SW480 (cell line): ENCODE data around the gene CCDC127.
"Not testable (repeated sequence)": the region's sequence is repeated elsewhere in the genome, so short reads cannot be mapped to it uniquely, and the experiment has no call there.

Source experiments
- DNase-seq: peaks from one replicate; pipeline ENCODE4 v3.0.0-alpha.2; 2016; ENCODE audit warnings: low spot score

The CCDC127 gene

DNA sequence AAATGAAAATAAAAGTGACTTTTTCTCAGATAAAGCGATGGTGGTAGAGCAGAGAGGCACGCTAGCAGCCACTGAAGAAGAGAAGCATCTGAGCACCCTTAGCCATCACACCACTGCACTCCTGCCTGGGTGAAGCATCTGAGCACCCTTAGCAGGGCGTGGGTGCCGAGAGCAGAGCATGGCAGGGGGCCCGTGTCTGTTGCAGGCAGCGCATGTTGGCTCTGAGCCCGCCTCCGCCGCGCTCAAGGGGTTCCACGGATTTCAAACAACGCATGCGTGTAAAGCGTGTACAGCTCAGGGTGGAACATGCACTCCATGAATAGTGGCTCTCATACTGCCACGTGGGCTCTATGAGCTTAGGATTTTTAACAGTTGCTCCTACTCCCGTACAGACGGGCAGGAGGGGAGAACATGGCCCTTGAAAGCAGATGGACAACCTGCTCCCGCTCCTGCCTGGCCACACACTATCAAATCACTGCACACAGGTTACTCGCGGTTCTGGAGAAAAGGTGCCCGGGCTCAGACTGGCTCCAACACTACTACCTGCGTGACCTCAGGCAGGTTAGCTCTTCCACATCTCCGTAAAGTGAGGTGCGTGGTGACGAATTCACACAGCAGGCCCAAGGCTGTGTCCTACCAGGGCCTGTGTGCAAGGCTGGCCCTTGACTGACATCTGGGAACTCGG lies 14.6 kb downstream of the CCDC127 start:
- no peak for DNase-seq

DNA sequence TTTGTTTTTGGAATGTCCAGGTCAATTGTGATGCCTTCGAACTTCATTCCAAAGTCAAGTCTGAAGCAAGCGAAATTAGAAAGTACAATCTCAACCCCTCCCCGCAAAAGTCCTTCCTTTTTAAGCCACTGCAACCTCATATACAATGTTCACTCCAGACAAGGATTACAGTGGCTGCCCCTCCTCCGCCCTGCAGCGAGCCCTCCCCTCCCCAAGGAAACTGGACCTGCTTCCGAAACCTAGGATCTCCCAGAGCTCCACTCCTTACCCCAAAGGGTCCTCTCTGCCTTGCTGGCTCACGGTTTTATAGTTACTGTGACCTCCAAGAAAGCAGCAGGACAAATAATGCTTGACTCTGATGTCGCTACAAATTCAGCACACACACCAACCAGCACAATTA lies 16.3 kb downstream of the CCDC127 start:
- no peak for DNase-seq

DNA sequence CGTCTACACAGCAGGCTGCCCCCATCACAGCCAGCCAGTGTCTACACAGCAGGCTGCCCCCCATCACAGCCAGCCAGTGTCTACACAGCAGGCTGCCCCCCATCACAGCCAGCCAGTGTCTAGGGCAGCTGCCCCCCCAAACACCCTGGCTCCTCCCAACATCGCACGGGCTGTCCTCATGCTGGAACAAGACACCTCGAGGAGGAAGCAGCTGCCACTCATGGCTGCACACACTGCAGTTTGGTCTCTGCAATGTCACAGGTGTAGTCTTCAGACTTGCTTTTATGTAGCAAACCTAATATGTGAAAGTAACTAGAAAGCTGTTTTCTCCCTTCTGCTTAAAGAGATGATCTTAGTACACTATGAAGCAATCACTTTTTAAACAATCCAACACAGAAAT lies 17.0 kb downstream of the CCDC127 start:
- no peak for DNase-seq

DNA sequence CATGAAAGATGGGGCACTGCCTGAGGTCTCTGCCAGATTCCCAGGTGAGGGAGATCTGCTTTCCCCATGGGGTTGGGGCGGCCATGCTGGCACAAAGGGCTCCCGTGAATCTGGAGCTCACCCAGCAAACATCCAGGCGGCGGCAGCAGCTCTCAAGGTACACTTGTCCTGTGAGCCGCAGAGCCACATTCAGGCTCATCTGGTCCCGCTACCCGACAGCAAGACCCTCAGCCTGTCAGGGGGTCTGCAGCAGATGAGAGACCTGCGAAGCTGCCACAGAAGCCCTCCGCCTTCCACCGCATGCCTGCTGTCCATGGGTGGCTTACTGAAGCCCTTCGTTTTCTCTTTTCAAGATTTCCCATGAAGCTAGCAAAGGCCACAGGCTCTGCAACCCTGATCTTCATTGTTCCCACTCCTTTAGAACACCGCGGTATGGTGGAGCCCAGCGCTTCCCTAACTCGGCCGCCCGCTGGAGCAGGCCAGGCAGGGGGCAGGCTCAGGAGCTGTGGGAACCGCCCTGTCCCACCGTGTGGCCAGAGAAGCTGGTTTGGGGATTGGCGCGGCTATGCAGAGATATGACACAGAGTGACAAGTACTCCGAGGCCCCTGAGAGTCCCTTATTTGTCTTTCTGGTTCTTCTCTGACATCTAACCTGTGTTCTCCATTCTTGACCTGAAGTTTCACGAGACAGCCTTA lies 17.9 kb downstream of the CCDC127 start:
- no peak for DNase-seq

DNA sequence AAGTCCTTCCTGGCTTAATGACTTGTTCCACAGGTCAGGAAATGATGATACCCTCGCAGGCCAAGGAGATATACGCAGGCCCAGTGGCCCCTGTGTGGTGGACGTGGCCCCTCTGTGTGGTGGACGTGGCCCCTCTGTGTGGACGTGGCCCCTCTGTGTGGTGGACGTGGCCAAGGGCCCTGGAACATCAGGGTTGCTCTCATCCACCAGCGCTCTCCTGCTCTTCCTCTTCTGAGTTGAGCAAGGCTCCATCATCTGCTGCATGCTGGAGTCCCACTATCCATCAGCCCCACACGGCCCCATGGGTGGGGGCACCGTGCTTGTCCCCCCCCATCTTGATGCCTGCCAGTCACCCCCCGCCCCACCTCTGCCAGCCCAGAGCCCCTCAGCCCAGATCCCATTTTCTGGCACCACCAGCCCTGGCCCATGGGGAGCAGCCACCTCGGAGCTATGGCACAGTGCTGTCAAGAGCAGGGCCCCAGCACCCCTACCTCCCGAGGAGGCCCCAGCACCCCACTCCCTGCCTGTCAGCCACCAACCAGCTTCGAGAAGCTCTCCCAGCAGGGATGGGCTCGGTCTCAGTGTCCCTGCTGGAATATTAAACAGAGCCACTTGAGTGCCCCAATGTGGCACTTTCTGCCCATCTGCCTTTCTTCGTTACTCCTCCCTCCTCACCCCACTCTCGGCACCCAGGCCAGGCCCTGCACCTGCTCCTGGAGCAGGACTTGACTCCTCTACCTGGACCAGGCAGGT lies 18.6 kb downstream of the CCDC127 start:
- DNase-seq = no peak

DNA sequence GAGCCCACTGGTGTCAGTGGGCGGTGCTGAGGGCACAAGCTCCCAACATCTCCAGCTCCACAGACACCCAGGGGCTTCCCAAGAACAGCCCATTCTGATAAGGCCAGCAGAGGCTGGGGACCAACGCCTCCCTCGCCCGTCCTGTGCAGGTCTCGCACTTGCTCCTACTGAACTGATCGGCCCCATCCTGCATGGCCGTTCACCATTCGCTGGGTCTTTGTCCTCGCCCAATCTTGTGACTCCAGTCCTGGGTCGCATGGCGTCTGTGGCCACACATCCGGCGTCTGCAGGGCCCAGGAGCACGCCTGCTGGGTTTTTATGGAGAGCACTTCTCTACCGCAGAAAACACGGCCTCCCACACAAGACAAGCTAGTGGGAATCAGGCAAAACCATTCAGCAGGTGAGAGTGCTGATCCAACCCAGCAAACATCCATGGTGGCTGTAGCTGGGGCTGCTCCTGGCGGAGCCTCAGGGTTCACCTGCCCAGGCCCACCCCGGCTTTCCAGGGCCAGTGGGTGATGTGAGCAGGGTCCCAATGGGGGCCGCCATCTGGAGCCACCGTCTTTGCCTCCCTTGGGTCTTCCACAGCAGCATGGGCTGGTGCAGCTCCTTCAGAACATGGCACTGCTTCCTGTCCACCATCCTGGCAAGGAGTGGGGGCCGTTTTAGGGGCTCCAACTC lies 19.3 kb downstream of the CCDC127 start:
- DNase-seq = no peak

DNA sequence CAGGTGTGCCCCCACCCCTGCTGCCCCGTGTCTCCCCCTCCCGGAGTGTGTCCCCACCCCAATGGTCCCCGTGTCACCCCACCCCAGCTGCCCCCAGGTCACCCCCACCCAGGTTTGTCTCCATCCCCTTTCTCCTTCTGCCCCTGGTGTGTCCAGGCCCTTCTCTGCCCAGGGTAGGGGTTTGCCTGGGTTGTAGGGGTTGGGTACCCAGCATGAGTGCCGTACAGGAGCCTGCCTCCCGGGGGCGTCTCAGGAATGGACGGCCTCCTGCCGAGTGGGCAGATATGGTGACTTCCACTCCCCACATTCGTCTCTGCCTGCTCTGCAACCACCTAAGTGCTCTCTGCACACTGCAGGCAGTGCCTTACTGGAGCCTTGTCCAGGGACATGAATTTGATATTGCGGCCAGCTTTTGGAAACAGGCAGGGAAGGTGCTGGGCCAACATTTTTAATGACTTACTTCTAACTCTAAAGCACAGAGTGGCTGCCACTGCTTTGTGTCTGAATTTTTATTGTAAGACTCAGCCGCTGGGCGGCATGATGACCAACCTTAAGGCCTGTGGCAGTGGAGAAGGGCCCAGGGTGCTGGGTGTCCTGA lies 20.0 kb downstream of the CCDC127 start:
- no peak for DNase-seq

DNA sequence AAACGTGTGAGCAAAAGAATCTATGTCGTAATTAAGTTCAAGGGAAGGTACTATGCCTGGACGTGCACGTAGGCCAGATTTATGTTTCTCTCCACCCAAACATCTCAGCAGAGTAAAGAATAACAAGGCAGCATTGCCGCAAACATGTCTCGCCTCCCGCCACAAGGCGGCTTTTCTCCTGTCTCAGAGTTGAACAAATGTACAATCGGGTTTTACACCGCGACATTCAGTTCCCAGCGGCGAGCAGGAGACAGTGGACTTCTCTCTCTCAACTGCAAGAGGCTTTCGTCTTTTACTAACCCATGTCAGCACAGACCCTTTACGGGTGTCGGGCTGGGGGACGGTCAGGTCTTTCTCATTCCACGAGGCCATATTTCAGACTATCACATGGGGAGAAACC lies 20.9 kb downstream of the CCDC127 start:
- not testable (repeated sequence) for DNase-seq

DNA sequence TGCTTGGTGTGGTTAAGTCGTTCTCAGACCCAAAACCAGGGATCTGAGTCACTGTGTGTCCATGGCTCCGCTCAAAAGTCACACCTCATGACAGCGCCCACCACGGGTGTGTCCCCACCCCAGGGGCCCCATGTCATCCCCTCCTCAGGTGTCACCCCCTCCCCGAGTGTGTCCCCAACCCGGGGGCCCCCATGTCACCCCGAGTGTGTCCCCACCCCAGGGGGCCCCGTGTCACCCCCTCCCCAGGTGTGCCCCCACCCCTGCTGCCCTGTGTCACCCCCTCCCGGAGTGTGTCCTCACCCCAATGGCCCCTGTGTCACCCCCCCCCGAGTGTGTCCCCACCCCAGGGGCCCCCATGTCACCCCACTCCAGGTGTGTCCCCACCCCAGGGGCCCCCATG lies 21.6 kb downstream of the CCDC127 start:
- DNase-seq = no peak

DNA sequence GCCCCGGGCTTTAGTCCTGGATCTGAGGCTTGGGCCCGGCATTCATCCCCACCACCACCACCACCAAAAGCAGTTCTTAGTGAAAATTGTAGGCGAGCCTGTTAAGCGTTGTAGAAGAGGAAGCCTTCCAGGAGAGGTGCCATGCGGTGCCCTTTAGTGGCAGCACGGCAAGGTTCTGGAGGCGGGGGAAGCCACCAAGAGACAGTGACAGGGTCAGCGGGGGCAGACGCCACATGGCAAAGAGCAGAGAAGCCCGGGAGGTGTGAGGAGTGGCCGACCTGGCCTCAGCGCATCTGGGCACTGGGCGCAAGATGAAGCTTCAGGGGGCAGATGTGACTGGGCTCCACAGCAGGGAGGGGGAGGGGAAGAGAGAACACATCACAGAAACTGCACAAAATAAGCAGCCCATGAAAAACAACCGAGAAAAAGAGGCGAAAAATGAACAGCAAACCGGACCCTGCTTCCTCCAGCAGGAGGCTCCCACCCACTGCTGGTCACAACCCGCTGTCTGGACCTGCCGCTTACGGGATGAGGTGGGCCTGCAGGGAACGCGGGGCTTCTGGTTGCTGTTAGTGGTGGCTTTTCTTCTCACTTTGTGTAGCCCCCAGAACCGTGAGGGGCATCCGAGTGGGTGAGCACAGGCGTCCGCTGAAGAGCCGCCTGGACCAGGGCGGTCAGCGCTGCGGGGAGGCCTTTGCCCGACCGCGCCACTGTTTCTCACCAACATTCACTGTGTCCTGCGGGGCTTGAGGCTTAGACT lies 22.4 kb downstream of the CCDC127 start:
- DNase-seq = no peak

DNA sequence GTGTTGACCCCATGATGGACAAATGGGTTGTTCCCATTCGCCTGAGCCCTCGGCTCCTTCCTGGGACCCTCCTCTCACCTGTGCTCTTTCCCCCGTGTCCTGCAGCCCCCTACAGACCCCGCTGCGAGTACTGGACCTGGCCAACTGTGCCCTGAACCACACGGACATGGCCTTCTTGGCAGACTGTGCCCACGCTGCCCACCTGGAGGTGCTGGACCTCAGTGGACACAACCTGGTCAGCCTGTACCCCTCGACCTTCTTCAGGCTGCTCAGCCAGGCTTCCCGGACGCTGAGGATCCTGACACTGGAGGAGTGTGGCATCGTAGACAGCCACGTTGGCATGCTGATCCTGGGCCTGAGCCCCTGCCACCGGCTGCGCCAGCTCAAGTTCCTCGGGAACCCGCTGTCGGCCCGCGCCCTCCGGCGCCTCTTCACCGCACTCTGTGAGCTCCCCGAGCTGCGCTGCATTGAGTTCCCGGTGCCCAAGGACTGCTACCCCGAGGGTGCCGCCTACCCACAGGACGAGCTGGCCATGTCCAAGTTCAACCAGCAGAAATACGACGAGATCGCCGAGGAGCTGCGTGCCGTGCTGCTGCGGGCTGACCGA lies 23.2 kb downstream of the CCDC127 start:
- no peak for DNase-seq

DNA sequence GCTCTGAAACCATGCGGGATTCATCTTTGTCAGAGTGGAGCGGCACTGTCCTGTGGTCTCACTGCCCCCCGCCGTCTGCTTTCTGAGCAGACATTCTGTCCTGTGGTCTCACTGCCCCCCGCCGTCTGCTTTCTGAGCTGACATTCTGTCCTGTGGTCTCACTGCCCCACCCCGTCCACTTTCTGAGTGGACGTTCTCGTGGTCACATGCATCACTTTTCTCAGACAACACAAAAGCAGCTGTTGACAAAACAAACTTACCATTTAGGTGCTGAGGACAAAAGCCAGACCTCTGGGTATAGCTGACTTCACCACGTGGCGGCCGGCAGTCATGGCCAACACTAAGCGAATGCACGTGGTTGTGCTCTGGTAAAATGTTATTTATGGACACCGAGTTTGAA lies 23.9 kb downstream of the CCDC127 start:
- DNase-seq = no peak

DNA sequence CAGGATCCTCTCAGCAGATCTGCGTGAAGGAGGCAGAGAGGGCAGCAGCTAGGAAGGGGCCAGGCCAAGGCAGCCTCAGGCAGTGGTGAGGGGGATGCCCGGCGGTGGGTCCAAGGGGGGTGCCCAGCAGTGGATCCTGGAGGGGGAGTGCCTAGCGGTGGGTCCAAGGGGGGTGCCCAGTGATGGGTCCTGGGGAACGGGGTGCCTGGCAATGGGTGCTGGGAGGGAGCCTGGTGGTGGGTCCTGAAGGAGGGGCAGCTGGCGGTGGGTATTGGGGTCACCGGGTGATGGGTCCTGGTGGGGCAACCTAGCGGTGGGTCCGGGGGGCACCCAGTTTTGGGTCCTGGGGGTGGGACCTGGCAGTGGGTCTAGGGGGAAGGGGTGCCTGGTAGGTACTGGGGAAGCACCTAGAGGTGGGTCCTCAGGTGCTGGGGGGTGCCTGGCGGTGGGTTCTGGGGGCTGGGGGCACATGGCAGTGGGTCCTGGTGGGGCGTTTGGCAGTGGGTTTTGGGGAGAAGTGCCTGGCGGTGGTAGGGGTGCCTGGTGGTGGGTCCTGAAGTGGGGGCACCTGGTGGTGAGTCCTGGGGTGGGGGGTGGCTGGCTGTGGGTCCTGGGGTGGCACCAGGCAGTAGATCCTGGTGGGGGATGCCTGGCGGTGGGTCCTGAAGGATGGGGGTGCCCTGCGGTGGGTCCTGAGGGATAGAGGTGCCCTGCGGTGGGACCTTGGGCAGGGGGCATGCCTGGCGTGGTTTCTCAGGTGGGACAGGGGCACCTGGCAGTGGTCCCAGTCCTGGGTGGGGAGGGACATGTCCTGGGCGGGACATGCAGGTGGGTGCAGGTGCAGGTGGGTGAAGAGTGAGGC lies 24.8 kb downstream of the CCDC127 start:
- no peak for DNase-seq

DNA sequence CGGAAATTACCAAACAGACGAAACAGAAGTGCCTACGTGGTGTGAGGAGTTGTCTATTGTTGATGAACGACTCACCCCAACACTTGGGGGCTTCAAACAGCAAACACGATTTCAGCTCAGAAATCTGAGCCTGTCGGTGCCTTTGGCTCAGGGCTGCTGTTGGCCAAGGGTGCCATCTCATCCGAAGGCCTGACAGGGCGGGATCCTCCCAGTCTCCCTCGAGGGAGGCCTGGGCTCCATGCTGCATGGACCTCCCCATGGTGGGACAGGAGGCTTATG lies 25.3 kb downstream of the CCDC127 start:
- DNase-seq = no peak

DNA sequence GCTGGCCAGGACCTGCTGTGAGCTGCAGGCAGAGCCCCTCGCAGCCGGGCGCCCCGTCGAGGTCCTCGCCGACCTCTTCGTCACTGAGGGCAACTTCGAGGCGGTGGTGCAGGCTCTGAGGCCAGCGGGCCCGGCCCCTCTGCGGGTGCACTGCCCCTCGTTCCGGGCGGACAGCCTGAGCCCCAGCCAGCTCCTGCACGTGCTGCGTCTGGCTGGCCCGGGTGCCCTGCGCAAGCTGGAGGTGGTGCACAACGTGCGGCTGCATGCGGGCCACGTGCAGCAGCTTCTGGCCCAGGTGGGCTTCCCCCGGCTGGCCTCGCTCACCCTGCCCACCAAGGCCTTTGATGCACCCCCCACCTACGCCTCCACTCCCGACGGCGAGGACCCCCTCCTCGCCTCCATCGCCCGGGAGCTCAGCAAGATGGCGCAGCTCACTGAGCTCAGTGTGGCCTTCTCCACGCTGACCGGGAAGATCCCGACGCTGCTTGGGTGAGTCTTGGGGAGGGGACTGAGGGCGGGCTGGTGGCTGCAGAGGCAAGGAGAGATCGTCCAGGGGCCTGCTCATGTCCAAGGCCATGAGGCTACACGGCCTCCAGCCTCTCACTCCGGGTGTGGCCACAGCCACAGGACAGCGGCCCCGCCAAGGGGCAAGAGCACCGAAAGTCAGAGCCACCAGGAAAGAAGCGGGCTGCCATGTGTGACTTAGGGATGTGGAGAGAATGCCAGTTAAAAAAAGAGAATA lies 25.8 kb downstream of the CCDC127 start:
- no peak for DNase-seq

DNA sequence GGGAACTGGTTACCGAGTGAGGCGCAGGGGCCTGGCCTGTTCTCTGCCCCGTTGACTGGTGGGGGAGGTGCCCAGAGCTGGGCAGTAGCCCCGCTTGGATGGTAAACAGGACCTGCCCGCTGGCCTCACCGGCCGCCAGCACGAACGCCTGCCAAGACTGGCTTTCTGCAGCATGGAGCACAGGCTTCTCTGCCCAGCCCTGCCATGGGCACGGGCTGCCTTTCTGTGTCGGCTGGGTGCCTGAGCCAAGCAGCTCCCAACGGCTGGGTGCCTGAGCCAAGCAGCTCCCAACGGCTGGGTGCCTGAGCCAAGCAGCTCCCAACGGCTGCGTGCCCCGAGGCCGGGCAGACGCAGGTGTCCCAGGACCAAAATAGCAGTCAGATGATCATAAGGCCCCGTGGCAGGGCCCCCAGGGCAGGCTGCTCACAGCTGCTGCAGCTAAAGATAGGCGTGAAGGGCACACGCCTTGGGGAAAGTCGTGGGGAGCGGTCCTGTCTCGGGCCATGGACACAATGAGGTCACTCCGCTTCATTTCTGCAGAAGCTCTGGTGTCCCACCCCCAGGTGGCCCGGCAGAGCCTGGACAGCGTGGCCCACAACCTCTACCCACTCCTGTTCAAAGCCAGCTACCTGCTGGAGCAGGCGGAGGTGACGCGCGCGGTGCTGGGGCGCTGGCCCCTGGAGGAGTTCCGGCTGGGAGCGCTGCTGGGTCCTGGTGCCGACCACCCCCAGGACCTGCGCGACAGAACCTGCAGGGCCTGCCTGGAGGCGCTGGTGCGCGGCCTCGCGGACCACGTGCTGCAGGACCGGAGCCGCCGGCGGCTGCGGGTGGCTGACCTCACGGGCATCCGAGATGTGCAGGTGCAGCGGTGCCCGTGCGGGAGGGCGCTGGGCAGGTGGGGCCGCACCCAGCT lies 26.7 kb downstream of the CCDC127 start, which contains the start of gene LRRC14B:
LRRC14B (plus strand) TSS at position 460 of the 913 bp plus-strand sequence; CDS start at position 504, 44 bp downstream.
- no peak for DNase-seq

DNA sequence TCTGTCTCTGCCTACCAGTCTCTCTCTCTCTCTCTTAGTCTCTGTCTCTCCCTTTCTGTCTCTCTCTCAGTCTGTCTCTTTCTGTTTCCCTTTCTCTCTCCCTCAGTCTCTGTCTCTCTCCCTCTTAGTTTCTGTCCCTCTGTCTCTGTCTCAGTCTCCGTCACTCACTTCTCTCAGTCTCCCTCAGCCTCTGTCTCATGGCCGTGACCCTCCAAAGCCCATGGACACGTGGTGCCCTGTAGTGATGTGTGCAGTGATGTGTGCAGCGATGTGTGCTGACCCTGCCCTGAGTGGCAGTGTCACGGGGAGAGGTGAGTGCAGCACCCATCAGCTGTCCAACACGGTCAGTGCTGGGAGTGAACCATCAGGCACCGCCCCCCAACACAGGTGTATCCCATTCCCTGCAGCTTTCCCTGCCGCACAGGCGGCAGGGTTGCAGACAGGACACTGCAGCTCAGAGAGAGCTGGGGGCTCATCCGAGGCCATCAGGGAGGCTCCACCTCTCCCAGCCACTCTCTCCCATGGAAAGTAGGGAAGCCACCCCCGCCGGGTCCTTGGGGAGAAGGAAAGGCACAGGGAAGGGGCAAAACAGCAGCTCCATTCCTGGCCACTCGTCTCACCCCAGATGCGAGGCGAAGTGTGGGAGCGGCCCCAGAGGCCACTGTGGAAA lies 27.5 kb downstream of the CCDC127 start:
- no peak for DNase-seq

DNA sequence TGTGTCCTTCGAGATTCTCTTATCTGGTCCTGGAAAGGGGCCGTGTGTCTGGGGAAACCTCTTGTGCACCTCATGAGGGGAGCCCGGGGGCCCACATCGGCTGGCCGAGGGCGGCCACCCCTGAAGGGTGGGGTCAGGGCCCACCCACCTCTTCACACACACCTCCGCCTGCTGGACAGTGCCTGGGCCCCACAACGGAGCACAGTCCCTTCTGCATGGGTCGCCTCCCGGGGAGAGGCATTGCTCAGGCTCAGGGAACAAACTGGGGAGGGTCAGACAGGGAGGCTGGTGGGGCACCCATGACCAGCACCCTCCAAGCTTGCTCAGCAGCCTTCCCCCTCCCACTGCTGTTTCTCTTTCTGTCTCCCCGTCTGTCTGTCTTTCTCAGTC lies 28.0 kb downstream of the CCDC127 start:
- no peak for DNase-seq
